HepG2 (cell line): ENCODE data around the gene B3GAT3. TPM values are rescaled to one million over a fixed set of nuclear protein-coding genes. Genes with fewer than 3 reads are reported as not detected.

Experiments
- ATAC-seq: fragments of 200-7000 bp; cut with Tn5 transposase; 3 replicates; pipeline ENCODE4 v1.9.1; 2020; ENCODE audit warnings: mild to moderate bottlenecking, moderate library complexity
- BruUV-seq: library from RNA; stranded (reverse); fragments of 400-500 nt; replicated peaks from 2 replicates; lab custom pipeline; 2021; lab: Mats Ljungman, UMichigan
- CTCF ChIA-PET: fragments of 300-600 bp; formaldehyde crosslinking; extraction: SDS; loops from one replicate; lab custom pipeline; 2021; ENCODE audit warnings: low total read pairs, inconsistent platforms, low intra/inter-chr PET ratio; lab: Yijun Ruan, JAX
- POLR2A ChIA-PET: fragments of 350-600 bp; sonication (Branson Sonifier 250); formaldehyde crosslinking; loops from one replicate; lab custom pipeline; 2020; ENCODE audit warnings: antibody characterized with exemption, inconsistent platforms; lab: Yijun Ruan, JAX
- DNase-seq: peaks from one replicate; pipeline ENCODE4 v3.0.0-alpha.2; 2015; ENCODE audit warnings: low spot score
- FAIRE-seq: peaks from 3 replicates; lab custom pipeline; 2011; peaks lifted over from hg19 to GRCh38; lab: Jason Lieb, UNC
- H2AFZ ChIP-seq: one replicate; pipeline ENCODE4 v1.6.1; 2011; ENCODE audit warnings: low read length, inconsistent platforms
- H3K27ac ChIP-seq: fragments of 300-600 bp; 3 replicates; pipeline ENCODE4 v1.8.0; 2011; ENCODE audit warnings: mixed run types, mild to moderate bottlenecking, mixed read lengths, low read length, inconsistent platforms; ENCODE audit not compliant: insufficient read depth; ENCODE audit errors: extremely low read length
- H3K27me3 ChIP-seq, 2 experiments: fragments of 200-600 bp in 1 of 2; 2 replicates in 1 of 2; 3 replicates in 1 of 2; pipeline versions ENCODE4 v1.6.0 to v1.8.0; 2011; ENCODE audit warnings: low read length in 2 of 2, mild to moderate bottlenecking in 2 of 2, moderate library complexity in 2 of 2, inconsistent platforms in 1 of 2; ENCODE audit not compliant: insufficient read depth in 2 of 2, control insufficient read depth in 1 of 2
- H3K36me3 ChIP-seq, 2 experiments: fragments of 200-600 bp in 1 of 2; replicated peaks in 1 of 2; 2 replicates in 1 of 2; 3 replicates in 1 of 2; pipeline versions ENCODE4 v1.5.1 to v1.8.0; 2011; ENCODE audit warnings: low read length in 2 of 2, inconsistent platforms in 1 of 2; ENCODE audit not compliant: insufficient read depth in 2 of 2, control insufficient read depth in 1 of 2
- H3K4me1 ChIP-seq: 2 replicates; pipeline ENCODE4 v1.5.1; 2012; ENCODE audit warnings: low read length, inconsistent platforms; ENCODE audit not compliant: insufficient read depth
- H3K4me2 ChIP-seq: 2 replicates; pipeline ENCODE4 v1.6.0; 2011; ENCODE audit warnings: low read depth, low read length, inconsistent platforms
- H3K4me3 ChIP-seq, 3 experiments: fragments of 200-600 bp in 1 of 3; sonication (generic), shearing (Covaris generic) in 1 of 3; replicated peaks in 1 of 3; 2 replicates each; pipeline ENCODE4 v1.5.1; 2011 to 2016; ENCODE audit warnings: low read length in 3 of 3, inconsistent platforms in 2 of 3, low read depth in 2 of 3, mild to moderate bottlenecking in 2 of 3, control low read depth in 1 of 3, mixed read lengths in 1 of 3; ENCODE audit not compliant: insufficient read depth in 1 of 3
- H3K79me2 ChIP-seq: one replicate; pipeline ENCODE4 v1.6.1; 2011; ENCODE audit warnings: low read length, inconsistent platforms; ENCODE audit not compliant: insufficient read depth
- H3K9ac ChIP-seq: 2 replicates; pipeline ENCODE4 v1.6.0; 2011; ENCODE audit warnings: mild to moderate bottlenecking, low read depth, low read length, inconsistent platforms; ENCODE audit not compliant: insufficient read depth
- H3K9me3 ChIP-seq: 2 replicates; pipeline ENCODE4 v1.5.1; 2012; ENCODE audit warnings: mild to moderate bottlenecking, low read length
- H4K20me1 ChIP-seq: 2 replicates; pipeline ENCODE4 v1.6.0; 2011; ENCODE audit warnings: inconsistent platforms, mild to moderate bottlenecking, low read length, moderate library complexity; ENCODE audit not compliant: insufficient read depth
- AKAP8 ChIP-seq: sonication (generic); formaldehyde crosslinking; IDR thresholded peaks from 2 replicates; pipeline ENCODE4 v1.5.1; 2020; ENCODE audit warnings: mild to moderate bottlenecking, missing genetic modification reagents
- CREBL2 ChIP-seq: sonication (generic); formaldehyde crosslinking; IDR thresholded peaks from 2 replicates; pipeline ENCODE4 v1.8.1; 2023; ENCODE audit warnings: missing genetic modification reagents, mild to moderate bottlenecking, borderline replicate concordance
- DMAP1 ChIP-seq: IDR thresholded peaks from 2 replicates; pipeline ENCODE4 v1.6.1; 2016
- FOXO1 ChIP-seq: sonication (generic); formaldehyde crosslinking; IDR thresholded peaks from 2 replicates; pipeline ENCODE4 v1.4.0; 2020; ENCODE audit warnings: missing genetic modification reagents
- ISL2 ChIP-seq: sonication (generic); formaldehyde crosslinking; IDR thresholded peaks from 2 replicates; pipeline ENCODE4 v1.5.0; 2020; ENCODE audit warnings: missing genetic modification reagents
- KDM3A ChIP-seq: IDR thresholded peaks from 2 replicates; pipeline ENCODE4 v1.6.1; 2018; ENCODE audit warnings: low read depth, missing compliant biosample characterization
- KDM4B ChIP-seq: sonication (generic); formaldehyde crosslinking; IDR thresholded peaks from 2 replicates; pipeline ENCODE4 v1.4.0; 2020; ENCODE audit warnings: missing genetic modification reagents
- MED13 ChIP-seq: sonication (generic); formaldehyde crosslinking; IDR thresholded peaks from 2 replicates; pipeline ENCODE4 v1.5.0; 2020; ENCODE audit warnings: missing genetic modification reagents
- PTBP1 ChIP-seq: fragments of 200-400 bp; formaldehyde crosslinking; IDR thresholded peaks from 2 replicates; pipeline ENCODE4 v1.6.1; 2018; ENCODE audit warnings: low read length, low read depth; ENCODE audit not compliant: poor library complexity, severe bottlenecking
- RBAK ChIP-seq: sonication (generic); formaldehyde crosslinking; IDR thresholded peaks from 2 replicates; pipeline ENCODE4 v1.5.1; 2020; ENCODE audit warnings: mild to moderate bottlenecking, missing genetic modification reagents
- SRF ChIP-seq: IDR thresholded peaks from 2 replicates; pipeline ENCODE4 v1.6.1; 2011; ENCODE audit warnings: mild to moderate bottlenecking, low read depth, low read length, moderate library complexity
- TRIM22 ChIP-seq: fragments of 450-650 bp; IDR thresholded peaks from 2 replicates; pipeline ENCODE4 v1.6.1; 2017
- ZNF382 ChIP-seq: sonication (generic); formaldehyde crosslinking; IDR thresholded peaks from 2 replicates; pipeline ENCODE4 v1.5.0; 2020; ENCODE audit warnings: missing genetic modification reagents, mild to moderate bottlenecking, borderline replicate concordance
- ZNF552 ChIP-seq: sonication (generic); formaldehyde crosslinking; IDR thresholded peaks from 2 replicates; pipeline ENCODE4 v1.9.0; 2022; ENCODE audit warnings: missing genetic modification reagents, mild to moderate bottlenecking, borderline replicate concordance
- ZNF891 ChIP-seq: sonication (generic); formaldehyde crosslinking; IDR thresholded peaks from 2 replicates; pipeline ENCODE4 v1.5.0; 2020; ENCODE audit warnings: mild to moderate bottlenecking, missing genetic modification reagents
- ZSCAN31 ChIP-seq: sonication (generic); formaldehyde crosslinking; IDR thresholded peaks from 2 replicates; pipeline ENCODE4 v1.5.0; 2020; ENCODE audit warnings: low read depth, mild to moderate bottlenecking, missing genetic modification reagents
- WGBS: methylation state at CpG from one replicate; pipeline ENCODE4 v1.1.6; 2017; ENCODE audit warnings: low lambda C conversion rate; 5-methylcytosine and 5-hydroxymethylcytosine counted together
- in situ Hi-C: cut with HindIII; loops from 2 replicates; pipeline ENCODE4 v1.10.0; 2017; ENCODE audit warnings: low pct_unique_long_range_greater_than_20kb; ENCODE audit not compliant: extremely low pct_ligation_motif_present
- intact Hi-C: fragments of 100-400 bp; cut with micrococcal nuclease; formaldehyde crosslinking; loops from one replicate; pipeline ENCODE4 v1.10.0; 2022; ENCODE audit not compliant: unreplicated experiment
- polyA plus RNA-seq, 8 experiments: library from polyadenylated mRNA; depleted of rRNA in 3 of 8; stranded (reverse) in 7 of 8; unstranded in 1 of 8; fragments of >200 nt; fragmentation: Illumina TruSeq in 4 of 8; extraction: Trizol in 4 of 8; gene quantifications; 2 replicates each; pipeline versions ENCODE4 v1.2.1 to v1.2.3, GENCODE V29; 2011 to 2016; ENCODE audit warnings: low read depth in 4 of 8, missing spikeins in 1 of 8, mixed read lengths in 1 of 8; ENCODE audit not compliant: insufficient read depth in 1 of 8
- total RNA-seq, 5 experiments: library from RNA; depleted of rRNA; stranded (reverse); fragments of >200 nt; fragmentation: Illumina TruSeq; extraction: Trizol; gene quantifications; 2 replicates each; pipeline ENCODE4 v1.2.3, GENCODE V29; 2016; ENCODE audit warnings: low read depth in 1 of 5
- TF ChIP-seq, protein P1 (sequence below): sonication (generic); formaldehyde crosslinking; IDR thresholded peaks from 2 replicates; pipeline ENCODE4 v1.4.0; 2020; ENCODE audit warnings: missing genetic modification reagents, borderline replicate concordance
- TF ChIP-seq, protein P2 (sequence below): sonication (generic); formaldehyde crosslinking; IDR thresholded peaks from 2 replicates; pipeline ENCODE4 v1.4.0; 2020; ENCODE audit warnings: missing genetic modification reagents

The B3GAT3 gene
- total and polyA plus RNA-seq, 2 of the 13 experiments (the other 11 are each of a cell fraction or from before 2014, with no cell fraction given): 21.3 to 26.1 TPM

DNA sequence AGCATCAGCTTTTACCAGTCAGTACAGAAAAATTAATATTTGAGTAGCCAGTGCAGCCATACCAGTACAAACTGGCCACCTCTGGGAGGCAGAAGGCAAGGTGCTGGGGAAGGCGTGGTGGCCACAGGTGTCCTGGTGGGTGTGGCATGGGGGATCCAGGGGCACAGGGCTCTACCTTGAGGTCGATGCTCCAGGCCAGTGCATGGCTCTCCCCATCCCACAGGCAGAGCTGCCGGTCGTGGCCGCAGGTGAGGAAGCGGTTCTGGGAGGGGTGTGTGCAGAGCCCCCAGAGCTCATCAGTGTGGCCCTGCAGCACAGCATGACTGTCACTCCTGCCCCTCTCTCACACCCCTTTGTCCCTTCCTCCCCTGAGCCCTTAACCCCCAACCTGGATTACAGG, 16.3 kb downstream of the B3GAT3 start:
- POLR2A ChIA-PET: interaction anchor here (1.9 kb wide), 1 partner anchor 14 kb away, joined by 8 read pairs; the partner anchor contains the start of gene TUT1
- H3K36me3 ChIP-seq: no peaks in the 10 kb centered on the region; a peak in 2 of 5 replicates
- H3K4me3 ChIP-seq: no peak overlapping the region
- intact Hi-C loops (no loop called here), in situ Hi-C loops (no loop called here)
- 94% methylated on average over 6 of the region's 6 CpGs for WGBS
- H3K4me2 ChIP-seq: no peak overlapping the region
- FAIRE-seq: no peak
- H3K9me3 ChIP-seq: no peaks in the 10 kb centered on the region
- no peak overlapping the region for H2AFZ ChIP-seq
- H3K9ac ChIP-seq: no peak overlapping the region
- peaks cover 40% of the 10 kb centered on the region for H3K4me1 ChIP-seq
- H3K79me2 ChIP-seq: peaks cover 11% of the 10 kb centered on the region
- DNase-seq: no peak
- H3K27ac ChIP-seq: no peak overlapping the region
- CTCF ChIA-PET: no interaction called here
- H4K20me1 ChIP-seq: no peaks in the 10 kb centered on the region
- no peak for ATAC-seq
- H3K27me3 ChIP-seq: no peaks in the 10 kb centered on the region; a peak in 1 of 5 replicates
- no TSS peak for BruUV-seq
- no peak for TF ChIP-seq RBAK
- TF ChIP-seq TRIM22: no peak
- no peak for TF ChIP-seq KDM3A (CRISPR knock-in tag)
- TF ChIP-seq, protein P1, sequence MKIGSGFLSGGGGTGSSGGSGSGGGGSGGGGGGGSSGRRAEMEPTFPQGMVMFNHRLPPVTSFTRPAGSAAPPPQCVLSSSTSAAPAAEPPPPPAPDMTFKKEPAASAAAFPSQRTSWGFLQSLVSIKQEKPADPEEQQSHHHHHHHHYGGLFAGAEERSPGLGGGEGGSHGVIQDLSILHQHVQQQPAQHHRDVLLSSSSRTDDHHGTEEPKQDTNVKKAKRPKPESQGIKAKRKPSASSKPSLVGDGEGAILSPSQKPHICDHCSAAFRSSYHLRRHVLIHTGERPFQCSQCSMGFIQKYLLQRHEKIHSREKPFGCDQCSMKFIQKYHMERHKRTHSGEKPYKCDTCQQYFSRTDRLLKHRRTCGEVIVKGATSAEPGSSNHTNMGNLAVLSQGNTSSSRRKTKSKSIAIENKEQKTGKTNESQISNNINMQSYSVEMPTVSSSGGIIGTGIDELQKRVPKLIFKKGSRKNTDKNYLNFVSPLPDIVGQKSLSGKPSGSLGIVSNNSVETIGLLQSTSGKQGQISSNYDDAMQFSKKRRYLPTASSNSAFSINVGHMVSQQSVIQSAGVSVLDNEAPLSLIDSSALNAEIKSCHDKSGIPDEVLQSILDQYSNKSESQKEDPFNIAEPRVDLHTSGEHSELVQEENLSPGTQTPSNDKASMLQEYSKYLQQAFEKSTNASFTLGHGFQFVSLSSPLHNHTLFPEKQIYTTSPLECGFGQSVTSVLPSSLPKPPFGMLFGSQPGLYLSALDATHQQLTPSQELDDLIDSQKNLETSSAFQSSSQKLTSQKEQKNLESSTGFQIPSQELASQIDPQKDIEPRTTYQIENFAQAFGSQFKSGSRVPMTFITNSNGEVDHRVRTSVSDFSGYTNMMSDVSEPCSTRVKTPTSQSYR: no peak
- TF ChIP-seq PTBP1: no peak
- TF ChIP-seq, protein P2, sequence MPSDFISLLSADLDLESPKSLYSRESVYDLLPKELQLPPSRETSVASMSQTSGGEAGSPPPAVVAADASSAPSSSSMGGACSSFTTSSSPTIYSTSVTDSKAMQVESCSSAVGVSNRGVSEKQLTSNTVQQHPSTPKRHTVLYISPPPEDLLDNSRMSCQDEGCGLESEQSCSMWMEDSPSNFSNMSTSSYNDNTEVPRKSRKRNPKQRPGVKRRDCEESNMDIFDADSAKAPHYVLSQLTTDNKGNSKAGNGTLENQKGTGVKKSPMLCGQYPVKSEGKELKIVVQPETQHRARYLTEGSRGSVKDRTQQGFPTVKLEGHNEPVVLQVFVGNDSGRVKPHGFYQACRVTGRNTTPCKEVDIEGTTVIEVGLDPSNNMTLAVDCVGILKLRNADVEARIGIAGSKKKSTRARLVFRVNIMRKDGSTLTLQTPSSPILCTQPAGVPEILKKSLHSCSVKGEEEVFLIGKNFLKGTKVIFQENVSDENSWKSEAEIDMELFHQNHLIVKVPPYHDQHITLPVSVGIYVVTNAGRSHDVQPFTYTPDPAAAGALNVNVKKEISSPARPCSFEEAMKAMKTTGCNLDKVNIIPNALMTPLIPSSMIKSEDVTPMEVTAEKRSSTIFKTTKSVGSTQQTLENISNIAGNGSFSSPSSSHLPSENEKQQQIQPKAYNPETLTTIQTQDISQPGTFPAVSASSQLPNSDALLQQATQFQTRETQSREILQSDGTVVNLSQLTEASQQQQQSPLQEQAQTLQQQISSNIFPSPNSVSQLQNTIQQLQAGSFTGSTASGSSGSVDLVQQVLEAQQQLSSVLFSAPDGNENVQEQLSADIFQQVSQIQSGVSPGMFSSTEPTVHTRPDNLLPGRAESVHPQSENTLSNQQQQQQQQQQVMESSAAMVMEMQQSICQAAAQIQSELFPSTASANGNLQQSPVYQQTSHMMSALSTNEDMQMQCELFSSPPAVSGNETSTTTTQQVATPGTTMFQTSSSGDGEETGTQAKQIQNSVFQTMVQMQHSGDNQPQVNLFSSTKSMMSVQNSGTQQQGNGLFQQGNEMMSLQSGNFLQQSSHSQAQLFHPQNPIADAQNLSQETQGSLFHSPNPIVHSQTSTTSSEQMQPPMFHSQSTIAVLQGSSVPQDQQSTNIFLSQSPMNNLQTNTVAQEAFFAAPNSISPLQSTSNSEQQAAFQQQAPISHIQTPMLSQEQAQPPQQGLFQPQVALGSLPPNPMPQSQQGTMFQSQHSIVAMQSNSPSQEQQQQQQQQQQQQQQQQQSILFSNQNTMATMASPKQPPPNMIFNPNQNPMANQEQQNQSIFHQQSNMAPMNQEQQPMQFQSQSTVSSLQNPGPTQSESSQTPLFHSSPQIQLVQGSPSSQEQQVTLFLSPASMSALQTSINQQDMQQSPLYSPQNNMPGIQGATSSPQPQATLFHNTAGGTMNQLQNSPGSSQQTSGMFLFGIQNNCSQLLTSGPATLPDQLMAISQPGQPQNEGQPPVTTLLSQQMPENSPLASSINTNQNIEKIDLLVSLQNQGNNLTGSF: no peak
- no peak for TF ChIP-seq FOXO1
- TF ChIP-seq ISL2: no peak
- no peak for TF ChIP-seq CREBL2 (CRISPR knock-in tag)
- TF ChIP-seq MED13 (CRISPR knock-in tag): no peak
- TF ChIP-seq ZNF382 (CRISPR knock-in tag): no peak
- TF ChIP-seq ZNF891 (CRISPR knock-in tag): no peak
- TF ChIP-seq ZNF552: no peak
- TF ChIP-seq AKAP8 (CRISPR knock-in tag): no peak
- TF ChIP-seq ZSCAN31 (CRISPR knock-in tag): no peak
- TF ChIP-seq DMAP1 (CRISPR knock-in tag): no peak
- TF ChIP-seq KDM4B (CRISPR knock-in tag): no peak
- no peak for TF ChIP-seq SRF
